OCI-LY1 (cell line): ENCODE data around the gene PSD2.

ENCODE experiments used
- H2AFZ ChIP-seq: fragments of 200-600 bp; sonication (generic), shearing (Covaris generic); 2 replicates; pipeline ENCODE4 v1.6.0; 2014; ENCODE audit warnings: antibody characterized with exemption, mild to moderate bottlenecking, low read length
- H3F3A ChIP-seq: fragments of 200-600 bp; sonication (generic), shearing (Covaris generic); 2 replicates; pipeline ENCODE4 v1.6.0; 2014; ENCODE audit warnings: mild to moderate bottlenecking, antibody characterized with exemption, low read length, moderate library complexity; ENCODE audit not compliant: insufficient read depth
- H3K27ac ChIP-seq: fragments of 200-600 bp; sonication (generic); 2 replicates; pipeline ENCODE4 v1.5.1; 2014; ENCODE audit warnings: low read length, mixed run types, mild to moderate bottlenecking, low read depth; ENCODE audit not compliant: poor library complexity, severe bottlenecking
- H3K27me3 ChIP-seq: fragments of 200-600 bp; sonication (generic); 2 replicates; pipeline ENCODE4 v1.6.0; 2014; ENCODE audit warnings: antibody characterized with exemption, mild to moderate bottlenecking, low read length, moderate library complexity; ENCODE audit not compliant: insufficient read depth
- H3K36me3 ChIP-seq: fragments of 200-600 bp; sonication (generic); 2 replicates; pipeline ENCODE4 v1.6.1; 2014; ENCODE audit warnings: mild to moderate bottlenecking, antibody characterized with exemption, low read length, moderate library complexity, mixed read lengths; ENCODE audit not compliant: insufficient read depth
- H3K4me1 ChIP-seq: fragments of 200-600 bp; sonication (generic); 2 replicates; pipeline ENCODE4 v1.5.1; 2014; ENCODE audit warnings: mild to moderate bottlenecking, low read length, moderate library complexity; ENCODE audit not compliant: insufficient read depth, severe bottlenecking
- H3K4me2 ChIP-seq: fragments of 200-600 bp; sonication (generic), shearing (Covaris generic); 2 replicates; pipeline ENCODE4 v1.6.1; 2014; ENCODE audit warnings: low read length
- H3K4me3 ChIP-seq: fragments of 200-600 bp; sonication (generic); 2 replicates; pipeline ENCODE4 v1.5.1; 2014; ENCODE audit warnings: low read length, low read depth, mild to moderate bottlenecking, mixed read lengths; ENCODE audit not compliant: poor library complexity, severe bottlenecking
- H3K79me2 ChIP-seq: fragments of 200-600 bp; shearing (Covaris generic); 2 replicates; pipeline ENCODE4 v1.6.1; 2016; ENCODE audit warnings: mixed run types, low read length, mixed read lengths; ENCODE audit not compliant: insufficient read depth
- H3K9ac ChIP-seq: fragments of 200-600 bp; sonication (generic), shearing (Covaris generic); 2 replicates; pipeline ENCODE4 v1.6.1; 2014; ENCODE audit warnings: mild to moderate bottlenecking, low read length, mixed read lengths
- H3K9me2 ChIP-seq: fragments of 200-600 bp; sonication (generic), shearing (Covaris generic); 2 replicates; pipeline ENCODE4 v1.6.1; 2014; ENCODE audit warnings: low read depth, mild to moderate bottlenecking, low read length, mixed read lengths
- H3K9me3 ChIP-seq: fragments of 200-600 bp; shearing (Covaris generic); 2 replicates; pipeline ENCODE4 v1.6.1; 2014; ENCODE audit warnings: low read length, mixed read lengths
- H4K20me1 ChIP-seq: fragments of 200-600 bp; sonication (generic), shearing (Covaris generic); 2 replicates; pipeline ENCODE4 v1.6.0; 2016; ENCODE audit warnings: mild to moderate bottlenecking, low read length; ENCODE audit not compliant: insufficient read depth
- CTCF ChIP-seq: fragments of 200-600 bp; sonication (generic), shearing (Covaris generic); IDR thresholded peaks from 2 replicates; pipeline ENCODE4 v1.5.1; 2017; ENCODE audit warnings: mild to moderate bottlenecking, antibody characterized with exemption, low read length, moderate library complexity, mixed read lengths
- EZH2 ChIP-seq: fragments of 200-600 bp; sonication (generic), shearing (Covaris generic); IDR thresholded peaks from 2 replicates; pipeline ENCODE4 v1.8.0; 2017; ENCODE audit warnings: borderline replicate concordance, mixed run types, mild to moderate bottlenecking, antibody characterized with exemption, low read length, moderate library complexity, mixed read lengths

Gene PSD2

GRCh38 chr5:139748505-139748826 lies 47.1 kb upstream of the PSD2 start:
- Histone ChIP-seq H4K20me1 (no peaks in the 10 kb centered on the region), H3K9me3 (no peaks in the 10 kb centered on the region), H3F3A (no peaks in the 10 kb centered on the region), H3K4me1 (peaks cover 62% of the 10 kb centered on the region), H3K36me3 (no peaks in the 10 kb centered on the region), H3K27ac (no peak overlapping the region), H3K27me3 (no peaks in the 10 kb centered on the region), H3K9me2 (no peaks in the 10 kb centered on the region), H3K4me2 (no peak overlapping the region), H2AFZ (no peak overlapping the region), H3K79me2 (no peaks in the 10 kb centered on the region), H3K9ac (no peak overlapping the region), H3K4me3 (no peak overlapping the region)
- no peak for TF ChIP-seq CTCF
- no peak for TF ChIP-seq EZH2

- H3K9me2 ChIP-seq = no peaks in the 10 kb centered on the region
- H2AFZ ChIP-seq = no peak overlapping the region
- H3K27ac ChIP-seq = no peak overlapping the region
- no peaks in the 10 kb centered on the region for H3K79me2 ChIP-seq
- H3K4me3 ChIP-seq = no peak overlapping the region
- H3K9me3 ChIP-seq = no peaks in the 10 kb centered on the region
- H3K9ac ChIP-seq = no peak overlapping the region
- H3K4me2 ChIP-seq = no peak overlapping the region
- no peaks in the 10 kb centered on the region for H3F3A ChIP-seq
- H3K27me3 ChIP-seq = no peaks in the 10 kb centered on the region
- H4K20me1 ChIP-seq = no peaks in the 10 kb centered on the region
- H3K4me1 ChIP-seq = peaks cover 54% of the 10 kb centered on the region
- H3K36me3 ChIP-seq = no peaks in the 10 kb centered on the region
- TF ChIP-seq CTCF = no peak
- TF ChIP-seq EZH2 = no peak
These were observed 46.4 kb upstream of the PSD2 start for GRCh38 chr5:139749242-139749641.

DNA sequence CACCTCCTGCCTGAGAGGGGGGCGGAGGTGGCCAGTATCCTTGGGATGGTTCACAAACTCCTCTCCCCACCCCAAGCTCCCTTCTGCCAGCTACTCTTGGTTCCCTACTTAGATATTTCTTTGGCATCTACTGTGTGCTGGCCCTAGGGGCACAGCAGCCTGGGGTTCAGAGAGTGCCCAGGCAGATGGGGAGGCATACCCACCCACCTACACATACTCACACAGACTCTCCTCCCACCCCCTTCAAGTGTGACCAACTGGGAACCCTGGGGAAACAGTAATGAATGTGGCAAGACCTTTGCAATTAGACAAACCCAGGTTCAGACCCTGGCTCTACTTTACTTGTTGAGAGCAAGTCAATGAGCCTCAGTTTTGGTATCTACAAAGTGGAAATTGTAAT lies 44.4 kb upstream of the PSD2 start:
- no peaks in the 10 kb centered on the region for H3K27me3 ChIP-seq
- no peaks in the 10 kb centered on the region for H3K9me3 ChIP-seq
- peaks cover 50% of the 10 kb centered on the region for H3K4me1 ChIP-seq

More for the DNA sequence above, 44.4 kb upstream of the PSD2 start:
- H3K9me2 ChIP-seq = no peaks in the 10 kb centered on the region
- no peaks in the 10 kb centered on the region for H4K20me1 ChIP-seq
- H3K4me2 ChIP-seq = no peak overlapping the region
- no peaks in the 10 kb centered on the region for H3K79me2 ChIP-seq
- no peaks in the 10 kb centered on the region for H3F3A ChIP-seq
- H3K36me3 ChIP-seq = no peaks in the 10 kb centered on the region
- no peak overlapping the region for H3K9ac ChIP-seq
- TF ChIP-seq EZH2 (no peak), CTCF (no peak)
- H3K4me3 ChIP-seq = no peak overlapping the region
- H2AFZ ChIP-seq = no peak overlapping the region
- H3K27ac ChIP-seq = no peak overlapping the region
